ENCODE data around the gene FAT4. TPM values are rescaled to one million over a fixed set of nuclear protein-coding genes. Genes with fewer than 3 reads are reported as not detected.

The FAT4 gene
- total and polyA plus RNA-seq, 8 donors = 0.46 to 76.7 (median 7.1) TPM

DNA sequence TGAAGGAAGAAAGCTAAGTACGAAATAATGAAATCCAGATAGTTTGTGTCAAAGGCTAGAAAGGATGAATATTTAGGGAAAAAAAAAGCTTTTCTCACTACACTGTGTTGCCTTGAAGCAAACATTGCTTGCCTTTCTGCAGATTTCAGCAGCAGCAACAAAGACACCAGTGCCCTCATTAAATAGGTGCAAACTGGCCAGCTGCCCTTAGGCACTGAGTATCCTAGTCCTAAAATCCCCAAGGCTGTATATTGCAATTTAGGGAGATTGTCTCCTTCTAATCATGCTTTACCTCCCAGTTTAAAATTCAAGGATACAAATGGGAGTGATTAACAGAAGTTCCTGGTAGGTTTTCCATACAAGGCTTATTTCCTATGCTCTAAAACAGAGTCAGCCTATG is 8.6 kb upstream of the FAT4 start:
- 73 to 98% (median 91%) methylated on average over 1 of the region's 1 CpG for WGBS, 5 donors
- TF ChIP-seq POLR2AphosphoS5 (IDR thresholded peaks at IDR 0.05) = no peak
- TF ChIP-seq POLR2A (IDR thresholded peaks at IDR 0.05) = no peak
- TF ChIP-seq EP300 (IDR thresholded peaks at IDR 0.05) = no peak
- TF ChIP-seq, protein P1, sequence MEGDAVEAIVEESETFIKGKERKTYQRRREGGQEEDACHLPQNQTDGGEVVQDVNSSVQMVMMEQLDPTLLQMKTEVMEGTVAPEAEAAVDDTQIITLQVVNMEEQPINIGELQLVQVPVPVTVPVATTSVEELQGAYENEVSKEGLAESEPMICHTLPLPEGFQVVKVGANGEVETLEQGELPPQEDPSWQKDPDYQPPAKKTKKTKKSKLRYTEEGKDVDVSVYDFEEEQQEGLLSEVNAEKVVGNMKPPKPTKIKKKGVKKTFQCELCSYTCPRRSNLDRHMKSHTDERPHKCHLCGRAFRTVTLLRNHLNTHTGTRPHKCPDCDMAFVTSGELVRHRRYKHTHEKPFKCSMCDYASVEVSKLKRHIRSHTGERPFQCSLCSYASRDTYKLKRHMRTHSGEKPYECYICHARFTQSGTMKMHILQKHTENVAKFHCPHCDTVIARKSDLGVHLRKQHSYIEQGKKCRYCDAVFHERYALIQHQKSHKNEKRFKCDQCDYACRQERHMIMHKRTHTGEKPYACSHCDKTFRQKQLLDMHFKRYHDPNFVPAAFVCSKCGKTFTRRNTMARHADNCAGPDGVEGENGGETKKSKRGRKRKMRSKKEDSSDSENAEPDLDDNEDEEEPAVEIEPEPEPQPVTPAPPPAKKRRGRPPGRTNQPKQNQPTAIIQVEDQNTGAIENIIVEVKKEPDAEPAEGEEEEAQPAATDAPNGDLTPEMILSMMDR (IDR thresholded peaks at IDR 0.05) = no peak
- H3K4me3 ChIP-seq = no peak overlapping the region
- H3K27me3 ChIP-seq = no peaks in the 10 kb centered on the region
- H3K27ac ChIP-seq = no peak overlapping the region
- no peaks in the 10 kb centered on the region for H3K4me1 ChIP-seq
- H3K9me3 ChIP-seq = peaks cover 0 to 5% (median 2%) of the 10 kb centered on the region in 4 donors
- intact Hi-C loops (cut with DNase I; ENCODE audit: low total_unique reads) = no loop called here
- no peak for DNase-seq
- no peaks in the 10 kb centered on the region for H3K36me3 ChIP-seq

- Histone ChIP-seq H3K9me3 (peaks cover 0 to 5% (median 2%) of the 10 kb centered on the region in 4 donors), H3K4me1 (no peaks in the 10 kb centered on the region), H3K36me3 (no peaks in the 10 kb centered on the region), H3K4me3 (no peak overlapping the region), H3K27me3 (no peaks in the 10 kb centered on the region), H3K27ac (no peak overlapping the region)
- TF ChIP-seq EP300 (IDR thresholded peaks at IDR 0.05) (no peak), POLR2AphosphoS5 (IDR thresholded peaks at IDR 0.05) (no peak)
- no peak for DNase-seq
- intact Hi-C loops (cut with DNase I; ENCODE audit: low total_unique reads) = no loop called here
Measured at GRCh38 chr4:125306533-125306932, 8.2 kb upstream of the FAT4 start.

GRCh38 chr4:125311503-125311902 is 3.3 kb upstream of the FAT4 start:
- no peaks in the 10 kb centered on the region for H3K36me3 ChIP-seq
- 59 to 75% (median 64%) methylated on average over 2 of the region's 2 CpGs for WGBS, 5 donors
- peaks cover 0 to 5% (median 2%) of the 10 kb centered on the region in 4 donors for H3K9me3 ChIP-seq
- TF ChIP-seq POLR2AphosphoS5 (IDR thresholded peaks at IDR 0.05) (no peak), POLR2A (IDR thresholded peaks at IDR 0.05) (no peak), EP300 (IDR thresholded peaks at IDR 0.05) (no peak)
- TF ChIP-seq, protein P1 (IDR thresholded peaks at IDR 0.05) = no peak
- DNase-seq = no peak
- H3K27ac ChIP-seq = no peak overlapping the region
- peaks cover 3 to 23% (median 22%) of the 10 kb centered on the region in 4 donors for H3K4me1 ChIP-seq
- H3K27me3 ChIP-seq = peaks cover 0 to 23% (median 10%) of the 10 kb centered on the region in 3 donors
- intact Hi-C loops (cut with DNase I; ENCODE audit: low total_unique reads) = loop anchor here (5.0 kb wide), 1 partner anchor 431 kb away; no protein-coding TSS in a partner anchor
- H3K4me3 ChIP-seq = no peak overlapping the region

GRCh38 chr4:125313497-125313896 is 1.3 kb upstream of the FAT4 start:
- intact Hi-C loops (cut with DNase I; ENCODE audit: low total_unique reads) = loop anchor here (5.0 kb wide), 1 partner anchor 429 kb away; no protein-coding TSS in a partner anchor
- H3K27ac ChIP-seq = peak overlapping the region in 1 of 5 donors; percentile 93
- DNase-seq = peak in 1 of 2 donors; percentile 94

More at GRCh38 chr4:125313497-125313896, 1.3 kb upstream of the FAT4 start:
- H3K27me3 ChIP-seq = peaks cover 0 to 41% (median 19%) of the 10 kb centered on the region in 3 donors
- peaks cover 14 to 42% (median 40%) of the 10 kb centered on the region in 4 donors for H3K4me1 ChIP-seq
- 1 to 2% (median 1%) methylated on average over 7 of the region's 7 CpGs for WGBS, 5 donors
- H3K36me3 ChIP-seq = no peaks in the 10 kb centered on the region
- peaks cover 0 to 5% (median 2%) of the 10 kb centered on the region in 4 donors for H3K9me3 ChIP-seq
- H3K4me3 ChIP-seq = no peak overlapping the region
- TF ChIP-seq EP300 (IDR thresholded peaks at IDR 0.05) (no peak), POLR2A (IDR thresholded peaks at IDR 0.05) (no peak), POLR2AphosphoS5 (IDR thresholded peaks at IDR 0.05) (no peak)
- TF ChIP-seq, protein P1 (IDR thresholded peaks at IDR 0.05) = peak in 5 of 7 experiments; percentile 70 to 85 (median 82)
